Inferior parietal cortex (tissue), 1 donor: Measurements from ENCODE around the gene REEP3.
"Not testable (repeated sequence)": the region's sequence is repeated elsewhere in the genome, so short reads cannot be mapped to it uniquely, and the experiment has no call there.

ENCODE experiments used
- DNase-seq: peaks from one replicate; pipeline ENCODE4 v3.0.0-alpha.2; 2016; ENCODE audit errors: extremely low spot score

Gene REEP3

DNA sequence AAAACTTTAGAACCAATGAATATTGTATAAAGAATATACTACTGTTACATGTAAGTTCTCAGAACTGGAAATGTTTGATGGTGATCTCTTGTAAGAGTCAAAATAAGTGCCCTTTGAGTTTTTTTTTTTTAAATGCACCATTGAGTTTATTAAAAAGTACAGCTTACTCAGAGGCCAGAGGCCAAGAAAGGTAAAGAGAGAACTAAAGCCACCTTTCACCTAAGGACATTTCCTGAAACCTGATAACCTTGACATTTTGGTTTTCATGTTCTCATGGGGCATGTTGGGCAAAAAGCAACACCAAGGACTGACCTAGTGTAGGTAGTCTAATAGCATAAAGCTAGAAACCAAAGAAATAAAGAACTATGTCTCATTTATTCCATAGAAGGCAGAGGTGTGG is 27.7 kb downstream of the REEP3 start:
- no peak for DNase-seq

DNA sequence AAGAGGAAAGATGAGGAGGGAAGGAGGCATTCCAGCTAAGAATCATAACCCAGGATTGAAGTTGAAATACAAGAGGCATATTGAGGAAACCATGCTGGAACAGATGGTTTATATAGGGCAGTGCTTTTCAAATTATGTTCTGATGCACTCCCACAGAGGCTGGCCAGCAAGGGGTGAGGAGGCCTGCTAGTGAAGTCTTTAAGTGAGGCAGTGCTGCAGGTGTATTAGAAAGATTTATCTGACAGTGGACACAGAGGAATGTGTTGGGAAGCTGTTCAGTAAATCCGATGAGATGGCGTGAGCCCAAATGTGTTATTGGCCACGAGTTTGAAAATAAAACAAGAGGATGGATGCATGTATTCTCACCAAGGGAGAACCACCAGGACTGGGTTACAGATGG is 28.6 kb downstream of the REEP3 start:
- DNase-seq = no peak

DNA sequence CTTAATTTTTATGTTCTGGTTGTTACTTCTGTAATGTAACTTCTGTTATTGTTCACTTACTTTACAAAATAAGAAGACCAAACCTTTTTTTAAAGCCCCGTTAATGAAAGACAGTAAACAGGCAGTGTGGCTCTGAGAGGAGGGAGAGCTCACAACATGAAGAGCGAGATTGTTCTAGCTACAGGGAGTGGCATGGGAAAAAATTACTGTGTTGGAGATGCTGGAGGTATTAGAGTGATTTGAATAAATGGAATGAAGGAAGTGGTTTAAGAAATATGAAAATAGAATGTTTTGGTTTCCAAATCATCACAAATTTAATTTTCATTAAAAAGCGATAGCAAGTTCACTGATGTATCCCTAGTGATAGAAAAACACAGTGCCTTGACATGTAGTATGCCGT is 31.8 kb downstream of the REEP3 start:
- no peak for DNase-seq

DNA sequence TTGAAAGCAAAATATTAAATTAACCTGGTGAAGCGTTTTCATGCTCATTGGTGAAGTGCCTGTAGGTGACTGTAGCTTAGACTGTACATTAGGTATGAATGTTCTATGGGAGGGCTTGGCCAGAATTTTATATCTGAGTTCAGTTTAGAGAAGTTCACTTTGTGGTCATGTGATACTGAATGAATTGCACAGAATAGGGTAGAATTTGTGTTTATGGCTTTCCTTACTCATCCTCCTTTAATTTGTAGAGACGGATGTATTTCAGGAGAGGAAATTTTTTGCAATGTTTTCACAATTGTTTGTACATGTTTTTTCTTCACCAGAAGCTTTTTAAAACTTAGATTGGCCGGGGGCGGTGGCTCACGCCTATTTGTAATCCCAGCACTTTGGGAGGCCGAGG is 32.3 kb downstream of the REEP3 start:
- DNase-seq = no peak

DNA sequence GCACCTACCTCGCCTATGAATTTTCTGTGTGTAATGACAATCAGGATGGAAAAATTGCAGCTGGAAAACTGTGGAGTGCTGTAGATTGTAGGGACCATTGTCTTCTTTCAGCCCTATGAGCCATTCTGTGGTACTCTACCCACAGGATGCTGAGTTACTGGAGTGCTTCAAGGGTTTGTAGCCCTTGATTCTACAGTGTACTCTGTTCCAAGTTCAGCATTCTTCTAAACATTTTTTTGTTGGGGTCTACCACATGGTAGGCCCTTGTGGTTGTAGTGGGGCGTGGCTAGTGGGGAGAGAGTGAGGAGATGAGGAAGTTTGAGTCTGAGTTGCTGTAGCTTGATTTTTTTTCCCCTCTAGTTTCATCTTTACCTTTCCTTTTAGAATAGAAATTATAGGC is 33.5 kb downstream of the REEP3 start:
- no peak for DNase-seq

DNA sequence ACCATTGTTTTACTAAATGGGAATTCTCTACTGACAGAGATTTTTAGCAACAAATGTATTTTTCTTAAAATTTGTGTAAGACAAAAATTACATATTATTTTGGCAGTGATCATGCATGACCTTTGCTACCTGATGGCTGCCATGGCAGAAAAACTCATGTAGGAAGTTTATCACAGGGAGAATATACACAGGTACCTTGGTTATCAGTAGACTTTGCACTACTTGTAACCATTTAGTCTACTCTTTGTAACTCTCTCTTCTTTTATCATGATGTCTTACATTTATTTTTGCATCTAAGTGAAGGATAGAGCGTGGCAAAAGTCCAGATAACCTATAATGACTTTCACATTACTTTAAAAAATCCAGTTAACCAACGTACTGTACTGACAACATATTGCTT is 34.1 kb downstream of the REEP3 start:
- no peak for DNase-seq

DNA sequence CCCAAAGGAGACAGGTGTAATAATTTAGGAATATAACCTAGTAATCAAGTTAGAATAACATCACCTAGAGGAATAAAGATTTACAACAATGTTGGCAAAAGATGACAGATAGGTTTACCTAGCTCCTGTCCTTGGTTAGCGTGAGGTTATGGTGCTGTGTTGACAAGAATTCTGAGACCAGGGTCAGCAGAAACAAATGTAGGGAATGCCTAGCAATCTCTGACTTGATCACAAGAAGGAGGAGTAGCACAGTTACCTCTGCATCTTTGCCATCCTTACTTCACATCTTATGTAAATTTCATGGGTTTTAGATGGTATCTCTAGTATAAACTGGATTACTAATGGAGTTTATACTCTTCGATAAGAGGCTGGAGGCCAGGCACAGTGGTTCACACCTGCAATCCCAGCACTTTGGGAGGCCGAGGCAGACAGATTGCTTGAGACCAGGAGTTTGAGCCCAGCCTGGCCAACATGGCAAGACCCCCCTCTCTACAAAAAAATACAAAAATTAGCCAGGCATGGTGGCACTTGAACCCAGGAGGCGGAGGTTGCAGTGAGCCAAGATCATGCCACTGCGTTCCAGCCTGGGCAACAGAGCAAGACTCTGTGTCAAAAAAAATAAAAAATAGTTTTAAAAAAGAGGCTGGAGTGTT is 37.1 kb downstream of the REEP3 start:
- DNase-seq = no peak

DNA sequence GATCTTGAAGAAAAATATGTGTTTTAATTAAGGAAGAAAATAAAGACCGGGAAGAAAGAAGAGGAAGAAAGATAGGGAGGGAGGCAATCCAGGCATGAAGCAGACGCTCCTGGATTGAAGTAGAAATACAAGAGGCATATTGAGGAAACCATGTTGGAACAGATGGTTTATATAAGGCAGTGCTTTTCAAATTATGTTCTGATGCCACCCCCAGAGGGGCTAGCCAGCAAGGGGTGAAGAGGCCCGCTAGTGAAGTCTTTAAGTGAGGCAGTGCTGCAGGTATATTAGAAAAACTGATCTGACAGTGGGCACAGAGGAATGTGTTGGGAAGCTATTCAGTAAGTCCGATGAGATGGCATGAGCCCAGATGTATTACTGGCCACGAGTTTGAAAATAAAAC is 40.1 kb downstream of the REEP3 start:
- no peak for DNase-seq

DNA sequence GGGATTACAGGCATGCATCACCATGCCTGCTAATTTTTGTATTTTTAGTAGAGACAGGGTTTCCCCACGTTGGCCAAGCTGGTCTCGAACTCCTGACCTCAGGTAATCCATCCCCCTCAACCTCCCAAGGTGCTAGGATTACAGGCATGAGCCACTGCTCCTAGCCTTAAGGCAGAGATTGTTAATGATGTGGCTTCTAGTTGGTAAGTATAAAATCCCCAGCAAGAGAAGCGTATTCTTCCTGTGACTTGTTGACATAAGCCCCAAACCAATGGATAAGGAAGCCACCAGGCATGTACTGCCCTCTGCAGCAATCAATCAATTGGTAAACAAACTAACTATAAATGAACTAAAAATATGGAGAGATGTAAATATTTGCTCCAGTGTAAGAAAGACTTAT is 41.2 kb downstream of the REEP3 start:
- DNase-seq = no peak

DNA sequence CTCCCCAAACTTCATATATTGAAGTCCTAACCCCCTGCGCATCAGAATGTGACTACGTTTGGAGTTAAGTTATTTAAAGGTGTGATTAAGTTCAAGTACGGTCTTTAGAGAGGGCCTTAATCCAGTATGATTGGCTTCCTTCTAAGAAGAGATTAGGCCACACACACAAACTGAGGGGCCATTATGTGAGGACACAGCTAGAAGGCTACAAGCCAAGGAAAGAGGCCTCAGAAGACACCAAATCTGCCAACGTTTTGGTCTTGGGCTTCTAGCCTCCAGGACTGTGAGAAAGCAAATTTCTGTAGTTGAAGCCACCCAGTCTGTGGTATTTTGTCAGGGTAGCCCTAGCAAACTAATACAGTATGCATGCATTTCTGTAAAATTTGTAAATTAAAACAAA is 41.7 kb downstream of the REEP3 start:
- no peak for DNase-seq

DNA sequence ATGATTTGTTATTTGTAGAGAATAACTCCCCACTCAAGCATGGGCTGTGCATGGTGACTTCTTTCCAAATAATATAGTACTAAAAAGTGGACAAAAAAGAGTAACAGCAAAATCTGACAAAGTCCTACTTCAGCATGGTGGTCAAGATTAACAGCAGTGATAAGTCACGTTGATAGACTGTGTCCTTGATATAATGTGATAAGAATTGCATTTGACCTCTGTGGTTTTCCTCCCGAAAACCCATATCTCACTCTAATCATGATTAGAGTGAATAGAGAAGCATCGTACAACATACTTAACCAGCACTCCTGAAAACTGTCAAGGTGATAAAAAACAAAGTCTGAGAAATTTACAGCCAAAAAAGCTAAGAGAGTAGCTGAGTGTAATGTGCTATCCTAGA is 42.4 kb downstream of the REEP3 start:
- DNase-seq = no peak

DNA sequence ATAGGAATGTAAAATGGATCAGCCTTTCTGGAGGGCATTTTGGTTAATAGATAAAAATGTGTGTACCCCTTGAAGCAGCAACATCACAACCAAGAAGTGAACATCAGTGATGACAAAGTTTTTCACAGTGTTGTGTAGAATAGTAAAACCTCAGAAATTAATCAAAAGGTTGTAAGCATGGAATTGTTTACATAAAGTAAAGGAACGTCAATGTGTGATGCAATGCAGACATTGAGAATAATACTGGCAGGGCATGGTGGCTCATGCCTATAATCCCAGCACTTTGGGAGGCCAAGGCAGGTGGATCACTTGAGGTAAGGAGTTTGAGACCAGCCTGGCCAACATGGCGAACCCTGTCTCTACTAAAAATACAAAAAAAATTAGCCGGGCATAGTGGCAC is 43.5 kb downstream of the REEP3 start:
- DNase-seq = not testable (repeated sequence)

DNA sequence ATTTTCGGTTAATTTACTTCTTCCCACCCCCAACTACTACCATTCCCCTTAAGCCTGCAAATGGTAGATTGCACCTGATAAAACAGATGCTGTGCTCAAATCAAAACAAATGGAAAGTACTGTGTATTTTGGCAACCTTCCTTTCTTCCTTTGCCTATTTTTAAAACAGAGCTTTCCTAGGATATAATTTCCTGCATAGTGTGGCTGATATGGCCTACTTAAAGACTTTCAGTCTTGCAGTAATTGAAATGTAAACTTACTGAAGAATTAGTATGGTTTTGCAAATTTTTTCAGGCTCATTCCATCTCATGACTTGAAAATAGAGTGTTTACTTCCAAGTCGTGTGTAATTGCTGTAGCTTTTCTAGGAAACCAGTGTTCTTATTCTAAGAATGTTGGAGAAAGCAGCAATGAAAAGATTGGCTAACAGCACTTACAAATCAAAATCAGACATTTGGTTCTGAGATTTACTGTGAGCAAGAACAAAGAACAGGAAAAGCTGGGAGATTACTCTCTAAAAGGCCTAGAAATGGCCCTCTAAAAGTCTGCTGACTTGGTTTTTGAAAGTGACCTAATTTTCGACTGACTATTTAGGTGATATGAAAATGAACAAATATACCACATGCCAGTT is 52.0 kb downstream of the REEP3 start:
- peak; percentile 60 for DNase-seq

DNA sequence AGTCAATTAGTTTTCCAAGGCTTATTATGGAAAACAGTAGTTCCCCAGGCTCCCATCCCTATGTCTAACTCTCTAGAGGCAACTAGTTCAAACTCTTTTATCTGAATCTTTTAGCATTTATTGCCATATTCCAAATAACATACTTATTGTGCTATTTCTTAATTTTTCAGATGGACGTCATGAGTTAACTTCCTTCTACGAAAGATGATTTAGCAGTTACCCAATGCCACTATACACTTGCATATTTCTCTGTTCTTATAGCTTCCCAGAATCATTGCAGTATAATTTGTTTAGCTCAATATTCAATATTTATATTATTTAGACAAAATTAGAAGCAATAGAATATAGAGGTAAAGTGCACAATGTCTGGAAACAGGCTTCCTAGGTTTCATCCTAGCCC is 52.8 kb downstream of the REEP3 start:
- no peak for DNase-seq

DNA sequence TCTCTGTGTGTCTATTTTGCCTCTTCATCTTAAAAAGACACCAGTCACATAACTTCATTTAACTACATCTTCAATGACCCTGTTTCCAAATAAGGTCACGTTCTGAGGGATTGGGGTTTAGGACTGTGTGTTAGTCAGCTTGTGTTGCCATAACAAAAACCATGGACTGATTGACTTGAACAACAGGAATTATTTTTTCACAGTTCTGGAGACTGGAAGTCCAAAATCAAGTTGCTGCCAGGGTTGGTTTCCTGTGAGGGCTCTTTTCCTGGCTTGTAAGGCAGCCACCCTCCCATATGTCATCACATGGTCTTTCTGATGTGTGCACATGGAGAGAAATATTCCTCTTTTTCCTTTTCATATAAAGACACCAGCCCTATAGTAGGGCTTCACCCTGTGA is 55.3 kb downstream of the REEP3 start:
- DNase-seq = no peak

DNA sequence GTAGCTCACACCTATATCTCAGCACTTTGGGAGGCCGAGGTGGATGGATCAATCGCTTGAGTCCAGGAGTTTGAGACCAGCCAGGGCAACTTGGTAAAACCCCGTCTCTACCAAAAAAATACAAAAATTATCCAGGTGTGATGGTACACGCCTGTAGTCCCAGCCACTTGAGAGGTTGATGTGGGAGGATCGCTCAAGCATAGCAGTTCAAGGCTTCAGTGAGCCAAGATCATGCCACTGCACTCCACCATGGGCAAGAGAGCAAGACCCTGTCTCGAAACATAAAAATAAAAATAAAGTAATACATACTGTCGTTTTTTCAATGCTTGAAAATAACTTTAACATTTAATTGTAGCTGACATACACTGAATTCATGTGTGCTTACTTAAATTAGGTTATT is 57.3 kb downstream of the REEP3 start:
- no peak for DNase-seq

DNA sequence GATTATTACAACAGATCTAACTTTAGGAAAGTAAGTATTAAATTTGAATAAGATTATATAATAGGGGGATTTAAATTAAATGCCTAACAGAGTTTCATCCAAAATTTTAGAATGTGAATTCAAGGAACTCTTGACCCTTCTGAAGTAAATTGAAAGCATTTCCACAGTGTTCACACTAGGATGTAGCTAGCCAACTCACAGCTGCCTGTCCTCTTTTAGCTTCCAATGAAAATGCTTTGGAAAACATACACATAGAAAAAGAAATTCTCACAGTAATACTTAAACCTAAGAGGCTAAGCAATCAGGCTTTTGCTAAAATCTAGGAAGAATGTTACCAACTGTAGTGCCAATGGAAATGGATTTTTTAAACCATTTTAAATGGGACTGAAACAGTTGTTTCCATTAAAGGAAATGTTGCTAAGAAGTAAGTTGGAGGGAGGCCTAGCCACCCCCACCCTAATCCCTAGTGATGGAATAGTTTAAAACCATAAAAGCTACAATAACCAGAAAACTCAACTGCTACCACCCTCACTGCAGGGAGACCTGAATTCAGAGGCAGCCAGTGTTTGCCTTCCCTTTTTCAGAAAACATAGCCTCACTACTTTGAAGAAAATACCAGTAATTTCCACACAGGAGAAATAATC is 58.3 kb downstream of the REEP3 start:
- no peak for DNase-seq

DNA sequence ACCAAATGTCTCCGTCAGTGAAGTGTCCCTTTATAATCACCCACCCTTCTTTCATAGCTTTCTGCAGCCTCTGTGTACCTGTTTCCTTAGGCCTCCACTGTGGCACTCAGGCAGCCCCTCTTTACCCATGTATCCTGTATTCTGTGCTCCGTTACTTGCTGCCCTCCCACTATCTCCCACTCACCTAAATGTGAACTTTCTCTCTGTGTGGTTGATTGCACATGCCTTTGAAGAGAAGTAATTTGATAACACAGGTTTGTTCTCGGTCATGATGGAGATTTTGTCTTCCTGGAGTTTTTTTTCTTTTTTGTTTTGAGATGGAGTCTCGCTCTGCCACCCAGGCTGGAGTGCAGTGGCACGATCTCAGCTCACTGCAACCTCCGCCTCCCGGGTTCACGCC is 61.5 kb downstream of the REEP3 start:
- no peak for DNase-seq

DNA sequence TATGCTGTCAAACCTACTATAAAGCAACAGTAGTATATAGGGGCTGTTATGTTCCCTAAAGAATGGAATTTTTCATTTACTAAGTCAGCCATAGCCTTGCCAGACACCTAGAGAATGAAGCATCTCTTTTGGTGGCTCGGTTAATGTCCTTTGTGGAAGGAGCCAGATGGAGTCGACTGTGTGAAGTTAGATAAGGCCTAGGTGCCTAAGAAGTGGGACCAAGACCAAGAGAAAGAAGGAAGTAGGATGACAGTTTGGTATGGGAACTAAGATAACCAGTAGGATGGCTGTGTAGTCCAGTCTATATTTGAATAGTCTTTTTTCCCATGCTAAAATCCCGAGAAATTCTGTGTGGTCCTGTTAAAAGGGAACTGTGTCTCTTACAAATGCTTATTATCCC is 62.2 kb downstream of the REEP3 start:
- no peak for DNase-seq

DNA sequence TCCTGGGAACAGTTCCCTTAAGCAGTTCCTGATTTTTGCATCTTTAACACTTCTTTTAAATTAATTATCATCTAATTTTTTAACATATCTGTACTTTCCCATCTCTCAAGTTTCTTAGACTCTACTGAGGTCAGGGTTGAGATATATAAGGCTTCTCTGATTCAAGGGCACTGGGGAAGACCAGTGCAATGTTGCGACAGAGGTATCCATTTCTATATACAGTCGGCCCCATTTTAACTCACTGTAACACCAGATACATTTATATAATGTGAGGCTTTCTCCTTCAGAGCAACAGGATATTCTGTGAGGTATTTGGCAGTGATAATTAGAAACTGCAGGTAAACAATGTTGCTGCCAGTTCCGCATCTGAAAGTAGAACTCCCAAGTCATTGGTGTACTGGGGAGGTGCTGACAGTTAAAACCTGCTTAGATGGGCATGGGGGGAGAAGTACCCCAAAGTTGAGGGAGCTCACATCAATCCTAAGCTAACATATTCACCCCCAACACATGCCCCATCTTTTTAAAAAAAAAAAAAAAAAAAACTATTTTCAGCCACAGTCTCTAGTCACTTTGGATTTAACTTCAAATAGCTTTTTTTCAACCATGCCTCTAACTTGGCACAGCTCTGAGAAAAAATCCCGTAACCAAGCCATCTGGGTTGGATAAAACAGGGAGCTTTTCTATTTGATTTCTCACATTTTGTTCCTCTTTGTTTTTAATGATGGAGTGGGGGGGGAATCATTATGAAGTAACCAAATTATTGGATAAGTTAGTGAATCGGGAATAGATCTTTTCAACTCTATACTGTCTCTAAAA is 62.9 kb downstream of the REEP3 start:
- no peak for DNase-seq

DNA sequence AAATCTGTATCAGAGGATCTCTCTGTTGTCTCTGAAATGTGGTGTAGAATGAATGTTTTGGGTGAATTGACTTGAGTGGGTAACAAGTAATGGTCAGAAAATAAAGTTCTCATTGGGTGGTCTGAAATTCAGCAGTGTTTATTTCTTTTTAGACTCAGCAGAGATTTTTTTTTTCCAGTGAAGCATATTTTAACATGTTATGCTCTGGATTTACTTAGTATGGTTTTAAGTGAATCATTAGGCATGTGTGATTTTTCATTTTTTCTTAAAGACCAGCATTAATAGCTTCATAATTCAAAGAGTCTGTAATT is 63.5 kb downstream of the REEP3 start:
- no peak for DNase-seq

DNA sequence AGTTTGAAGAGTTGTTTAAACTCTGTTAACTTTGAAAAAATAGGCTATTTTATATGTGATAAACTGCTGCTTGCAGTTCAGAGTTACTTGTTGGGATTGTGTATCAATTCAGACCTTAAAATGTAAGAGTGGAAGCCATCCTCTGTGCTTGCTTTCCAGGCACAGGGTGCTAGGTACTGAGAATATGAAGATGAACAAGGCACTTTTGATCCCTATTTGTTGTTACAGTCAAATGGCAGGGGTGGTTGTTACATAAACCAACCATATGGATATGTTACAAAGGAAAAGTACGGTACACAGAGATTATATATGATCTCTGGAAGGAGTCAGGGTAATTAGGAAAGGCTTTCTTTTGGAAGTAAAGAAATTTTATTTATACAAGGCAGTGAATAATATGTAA is 63.8 kb downstream of the REEP3 start:
- no peak for DNase-seq

DNA sequence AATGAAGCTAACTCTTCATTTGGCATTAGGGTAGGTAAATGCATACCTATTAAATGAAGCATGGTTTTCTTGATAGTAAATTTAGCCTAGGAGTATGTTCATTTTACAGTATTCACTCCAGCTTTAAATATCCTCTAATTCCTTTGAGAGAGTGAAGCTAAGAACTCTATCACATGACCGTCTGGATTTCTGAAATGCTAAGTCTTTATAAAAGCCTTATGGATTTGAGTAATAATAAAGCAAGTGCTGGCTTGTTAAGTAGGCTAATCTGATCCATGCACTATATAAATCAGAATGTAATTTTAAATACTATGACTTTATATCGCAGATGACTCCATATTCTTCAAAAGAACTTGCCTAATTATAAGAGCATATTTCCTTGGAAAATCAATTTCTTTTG is 64.8 kb downstream of the REEP3 start:
- no peak for DNase-seq
